ENCODE measurements around the gene PCSK5.

Gene PCSK5

GRCh38 chr9:75941577-75942311 lies 51.3 kb downstream of the PCSK5 start:
- no peak for TF ChIP-seq Cebpa-rat (IDR thresholded peaks at IDR 0.05)
- no peaks in the 10 kb centered on the region for H3K4me1 ChIP-seq
- no peaks in the 10 kb centered on the region; a peak in 1 of 22 replicates for H3K9me3 ChIP-seq (replicated peaks in 1 of 11)
- no peak overlapping the region for H3K4me2 ChIP-seq
- H3K9ac ChIP-seq, result no peak overlapping the region
- no peak overlapping the region for H3K4me3 ChIP-seq
- H3K27ac ChIP-seq, result no peak overlapping the region
- no peaks in the 10 kb centered on the region for H3K27me3 ChIP-seq
- no peaks in the 10 kb centered on the region for H4K20me1 ChIP-seq
- H3K36me3 ChIP-seq, result no peaks in the 10 kb centered on the region

- Histone ChIP-seq H3K4me2 (no peak overlapping the region), H3K4me1 (no peaks in the 10 kb centered on the region), H3K4me3 (no peak overlapping the region), H3K27me3 (no peaks in the 10 kb centered on the region), H4K20me1 (no peaks in the 10 kb centered on the region), H3K36me3 (no peaks in the 10 kb centered on the region), H3K9ac (no peak overlapping the region), H3K27ac (no peak overlapping the region), H3K9me3 (replicated peaks in 1 of 11) (no peaks in the 10 kb centered on the region)
- no peak for TF ChIP-seq Cebpa-rat (IDR thresholded peaks at IDR 0.05)
Observed at GRCh38 chr9:75946766-75947165, 56.3 kb downstream of the PCSK5 start.

GRCh38 chr9:75947233-75947632 lies 56.8 kb downstream of the PCSK5 start:
- Histone ChIP-seq H3K9me3 (replicated peaks in 1 of 11) (no peaks in the 10 kb centered on the region), H4K20me1 (no peaks in the 10 kb centered on the region), H3K36me3 (no peaks in the 10 kb centered on the region), H3K27ac (no peak overlapping the region), H3K4me1 (no peaks in the 10 kb centered on the region), H3K4me3 (no peak overlapping the region), H3K27me3 (no peaks in the 10 kb centered on the region), H3K4me2 (no peak overlapping the region), H3K9ac (no peak overlapping the region)
- TF ChIP-seq Cebpa-rat (IDR thresholded peaks at IDR 0.05), result no peak

- Histone ChIP-seq H4K20me1 (no peaks in the 10 kb centered on the region), H3K4me2 (no peak overlapping the region), H3K27ac (no peak overlapping the region), H3K9me3 (replicated peaks in 1 of 11) (no peaks in the 10 kb centered on the region), H3K27me3 (no peaks in the 10 kb centered on the region), H3K4me3 (no peak overlapping the region), H3K36me3 (no peaks in the 10 kb centered on the region), H3K4me1 (no peaks in the 10 kb centered on the region), H3K9ac (no peak overlapping the region)
- TF ChIP-seq Cebpa-rat (IDR thresholded peaks at IDR 0.05), result no peak
Observed at GRCh38 chr9:75950998-75951397, 60.5 kb downstream of the PCSK5 start.

- Histone ChIP-seq H3K4me3 (no peak overlapping the region), H3K9ac (no peak overlapping the region), H3K4me1 (no peaks in the 10 kb centered on the region), H3K4me2 (no peak overlapping the region), H3K9me3 (replicated peaks in 1 of 11) (no peaks in the 10 kb centered on the region), H3K27me3 (no peaks in the 10 kb centered on the region), H3K36me3 (no peaks in the 10 kb centered on the region), H3K27ac (no peak overlapping the region), H4K20me1 (no peaks in the 10 kb centered on the region)
- no peak for TF ChIP-seq Cebpa-rat (IDR thresholded peaks at IDR 0.05)
Observed at GRCh38 chr9:75953218-75953617, 62.7 kb downstream of the PCSK5 start.

- TF ChIP-seq Cebpa-rat (IDR thresholded peaks at IDR 0.05), result no peak
- H3K4me3 ChIP-seq, result no peak overlapping the region
- no peaks in the 10 kb centered on the region for H3K36me3 ChIP-seq
- no peaks in the 10 kb centered on the region for H3K9me3 ChIP-seq (replicated peaks in 1 of 11)
- no peaks in the 10 kb centered on the region for H3K27me3 ChIP-seq
- H3K9ac ChIP-seq, result no peak overlapping the region
- H4K20me1 ChIP-seq, result no peaks in the 10 kb centered on the region
- no peaks in the 10 kb centered on the region for H3K4me1 ChIP-seq
- no peak overlapping the region for H3K4me2 ChIP-seq
- no peak overlapping the region for H3K27ac ChIP-seq
Observed at GRCh38 chr9:75956161-75956560, 65.7 kb downstream of the PCSK5 start.

GRCh38 chr9:75957116-75957515 lies 66.6 kb downstream of the PCSK5 start:
- no peak for TF ChIP-seq Cebpa-rat (IDR thresholded peaks at IDR 0.05)

GRCh38 chr9:75958226-75958625 lies 67.8 kb downstream of the PCSK5 start:
- Histone ChIP-seq H3K4me3 (no peak overlapping the region), H3K36me3 (no peaks in the 10 kb centered on the region), H3K4me2 (no peak overlapping the region), H4K20me1 (no peaks in the 10 kb centered on the region), H3K9me3 (replicated peaks in 1 of 11) (no peaks in the 10 kb centered on the region), H3K27ac (no peak overlapping the region), H3K9ac (no peak overlapping the region), H3K27me3 (no peaks in the 10 kb centered on the region), H3K4me1 (peaks cover 0 to 16% (median 11%) of the 10 kb centered on the region in 10 experiments; a peak in 14 of 20 replicates)
- TF ChIP-seq Cebpa-rat (IDR thresholded peaks at IDR 0.05), result no peak

More at GRCh38 chr9:75957116-75957515, 66.6 kb downstream of the PCSK5 start:
- Histone ChIP-seq H3K9me3 (replicated peaks in 1 of 11) (no peaks in the 10 kb centered on the region), H3K36me3 (no peaks in the 10 kb centered on the region), H3K4me1 (peaks cover 0 to 5% (median 4%) of the 10 kb centered on the region in 10 experiments; a peak in 14 of 20 replicates), H4K20me1 (no peaks in the 10 kb centered on the region), H3K27ac (no peak overlapping the region), H3K9ac (no peak overlapping the region), H3K4me3 (no peak overlapping the region), H3K4me2 (no peak overlapping the region), H3K27me3 (no peaks in the 10 kb centered on the region)

- peaks cover 0 to 16% (median 11%) of the 10 kb centered on the region in 10 experiments; a peak in 14 of 20 replicates for H3K4me1 ChIP-seq
- H3K9ac ChIP-seq, result no peak overlapping the region
- H3K36me3 ChIP-seq, result no peaks in the 10 kb centered on the region
- no peak for TF ChIP-seq Cebpa-rat (IDR thresholded peaks at IDR 0.05)
- no peaks in the 10 kb centered on the region for H3K27me3 ChIP-seq
- no peak overlapping the region for H3K4me2 ChIP-seq
- H3K4me3 ChIP-seq, result no peak overlapping the region
- no peaks in the 10 kb centered on the region for H3K9me3 ChIP-seq (replicated peaks in 1 of 11)
- H4K20me1 ChIP-seq, result no peaks in the 10 kb centered on the region
- no peak overlapping the region for H3K27ac ChIP-seq
Observed at GRCh38 chr9:75960551-75960950, 70.1 kb downstream of the PCSK5 start.

GRCh38 chr9:75962013-75962661 lies 71.7 kb downstream of the PCSK5 start:
- Histone ChIP-seq H3K9ac (no peak overlapping the region), H3K27me3 (no peaks in the 10 kb centered on the region), H3K27ac (peak overlapping the region in 4 of 11 experiments; percentile 29 to 56 (median 46); a peak in 7 of 22 replicates), H3K4me3 (no peak overlapping the region), H3K36me3 (no peaks in the 10 kb centered on the region), H3K4me1 (peaks cover 0 to 16% (median 11%) of the 10 kb centered on the region in 10 experiments; a peak in 14 of 20 replicates), H4K20me1 (no peaks in the 10 kb centered on the region), H3K4me2 (peak overlapping the region in 9 of 11 experiments; percentile 30 to 60 (median 53); a peak in 18 of 22 replicates), H3K9me3 (replicated peaks in 1 of 11) (no peaks in the 10 kb centered on the region; a peak in 1 of 22 replicates)
- TF ChIP-seq Cebpa-rat (IDR thresholded peaks at IDR 0.05), result peak in 2 of 11 experiments; percentile 8 to 24; a peak in 1 of 22 replicates
